ENCODE data around the gene TRAT1.

The TRAT1 gene

GRCh38 chr3:108826309-108827187, 4.0 kb downstream of the TRAT1 start:
- H3K36me3 ChIP-seq (ENCODE audit: insufficient read depth, low read length): no peaks in the 10 kb centered on the region
- no peaks in the 10 kb centered on the region for H3K27me3 ChIP-seq (ENCODE audit: control insufficient read depth, insufficient read depth, low read length)
- H3K9me3 ChIP-seq (replicated peaks; ENCODE audit: low read length): no peaks in the 10 kb centered on the region
- no peaks in the 10 kb centered on the region for H3K4me1 ChIP-seq (ENCODE audit: control insufficient read depth, insufficient read depth, low read length)
- no peak overlapping the region for H3K4me3 ChIP-seq (ENCODE audit: low read length)
- no peak overlapping the region for H3K4me2 ChIP-seq (ENCODE audit: low read length)
- H3K9ac ChIP-seq (ENCODE audit: low read depth, low read length): no peak overlapping the region

- no peaks in the 10 kb centered on the region for H3K9me3 ChIP-seq (replicated peaks; ENCODE audit: low read length)
- H3K4me1 ChIP-seq (ENCODE audit: control insufficient read depth, insufficient read depth, low read length): no peaks in the 10 kb centered on the region
- no peak overlapping the region for H3K4me3 ChIP-seq (ENCODE audit: low read length)
- no peak overlapping the region for H3K9ac ChIP-seq (ENCODE audit: low read depth, low read length)
- H3K36me3 ChIP-seq (ENCODE audit: insufficient read depth, low read length): no peaks in the 10 kb centered on the region
- H3K4me2 ChIP-seq (ENCODE audit: low read length): no peak overlapping the region
- H3K27me3 ChIP-seq (ENCODE audit: control insufficient read depth, insufficient read depth, low read length): no peaks in the 10 kb centered on the region
Measured at GRCh38 chr3:108830381-108830780, 7.8 kb downstream of the TRAT1 start.

- H3K9me3 ChIP-seq (replicated peaks; ENCODE audit: low read length): no peaks in the 10 kb centered on the region
- no peak overlapping the region for H3K4me2 ChIP-seq (ENCODE audit: low read length)
- no peaks in the 10 kb centered on the region for H3K27me3 ChIP-seq (ENCODE audit: control insufficient read depth, insufficient read depth, low read length)
- no peaks in the 10 kb centered on the region for H3K4me1 ChIP-seq (ENCODE audit: control insufficient read depth, insufficient read depth, low read length)
- H3K36me3 ChIP-seq (ENCODE audit: insufficient read depth, low read length): no peaks in the 10 kb centered on the region
- H3K9ac ChIP-seq (ENCODE audit: low read depth, low read length): no peak overlapping the region
- H3K4me3 ChIP-seq (ENCODE audit: low read length): no peak overlapping the region
Measured at GRCh38 chr3:108830991-108831614, 8.5 kb downstream of the TRAT1 start.

GRCh38 chr3:108833611-108834010, 11.0 kb downstream of the TRAT1 start:
- Histone ChIP-seq H3K4me3 (ENCODE audit: low read length) (no peak overlapping the region), H3K36me3 (ENCODE audit: insufficient read depth, low read length) (no peaks in the 10 kb centered on the region), H3K9ac (ENCODE audit: low read depth, low read length) (no peak overlapping the region), H3K4me2 (ENCODE audit: low read length) (no peak overlapping the region), H3K9me3 (replicated peaks; ENCODE audit: low read length) (no peaks in the 10 kb centered on the region), H3K27me3 (ENCODE audit: control insufficient read depth, insufficient read depth, low read length) (no peaks in the 10 kb centered on the region), H3K4me1 (ENCODE audit: control insufficient read depth, insufficient read depth, low read length) (no peaks in the 10 kb centered on the region)

- Histone ChIP-seq H3K4me3 (ENCODE audit: low read length) (no peak overlapping the region), H3K9ac (ENCODE audit: low read depth, low read length) (no peak overlapping the region), H3K4me1 (ENCODE audit: control insufficient read depth, insufficient read depth, low read length) (no peaks in the 10 kb centered on the region), H3K36me3 (ENCODE audit: insufficient read depth, low read length) (no peaks in the 10 kb centered on the region), H3K27me3 (ENCODE audit: control insufficient read depth, insufficient read depth, low read length) (no peaks in the 10 kb centered on the region), H3K4me2 (ENCODE audit: low read length) (no peak overlapping the region), H3K9me3 (replicated peaks; ENCODE audit: low read length) (no peaks in the 10 kb centered on the region)
Measured at GRCh38 chr3:108834551-108834950, 12.0 kb downstream of the TRAT1 start.

- Histone ChIP-seq H3K9ac (ENCODE audit: low read depth, low read length) (no peak overlapping the region), H3K36me3 (ENCODE audit: insufficient read depth, low read length) (no peaks in the 10 kb centered on the region), H3K4me2 (ENCODE audit: low read length) (no peak overlapping the region), H3K4me1 (ENCODE audit: control insufficient read depth, insufficient read depth, low read length) (no peaks in the 10 kb centered on the region), H3K9me3 (replicated peaks; ENCODE audit: low read length) (no peaks in the 10 kb centered on the region), H3K27me3 (ENCODE audit: control insufficient read depth, insufficient read depth, low read length) (no peaks in the 10 kb centered on the region), H3K4me3 (ENCODE audit: low read length) (no peak overlapping the region)
Measured at GRCh38 chr3:108835101-108835500, 12.5 kb downstream of the TRAT1 start.

- Histone ChIP-seq H3K9me3 (replicated peaks; ENCODE audit: low read length) (no peaks in the 10 kb centered on the region), H3K4me1 (ENCODE audit: control insufficient read depth, insufficient read depth, low read length) (no peaks in the 10 kb centered on the region), H3K36me3 (ENCODE audit: insufficient read depth, low read length) (no peaks in the 10 kb centered on the region), H3K27me3 (ENCODE audit: control insufficient read depth, insufficient read depth, low read length) (no peaks in the 10 kb centered on the region), H3K4me2 (ENCODE audit: low read length) (no peak overlapping the region), H3K9ac (ENCODE audit: low read depth, low read length) (no peak overlapping the region), H3K4me3 (ENCODE audit: low read length) (no peak overlapping the region)
Measured at GRCh38 chr3:108838436-108838835, 15.8 kb downstream of the TRAT1 start.

- Histone ChIP-seq H3K4me2 (ENCODE audit: low read length) (no peak overlapping the region), H3K4me1 (ENCODE audit: control insufficient read depth, insufficient read depth, low read length) (no peaks in the 10 kb centered on the region), H3K9me3 (replicated peaks; ENCODE audit: low read length) (no peaks in the 10 kb centered on the region), H3K4me3 (ENCODE audit: low read length) (no peak overlapping the region), H3K27me3 (ENCODE audit: control insufficient read depth, insufficient read depth, low read length) (no peaks in the 10 kb centered on the region), H3K9ac (ENCODE audit: low read depth, low read length) (no peak overlapping the region), H3K36me3 (ENCODE audit: insufficient read depth, low read length) (no peaks in the 10 kb centered on the region)
Measured at GRCh38 chr3:108845709-108846293, 23.2 kb downstream of the TRAT1 start.

GRCh38 chr3:108847187-108847586, 24.6 kb downstream of the TRAT1 start:
- no peak overlapping the region for H3K4me2 ChIP-seq (ENCODE audit: low read length)
- H3K9me3 ChIP-seq (replicated peaks; ENCODE audit: low read length): no peaks in the 10 kb centered on the region
- no peak overlapping the region for H3K4me3 ChIP-seq (ENCODE audit: low read length)
- no peaks in the 10 kb centered on the region for H3K36me3 ChIP-seq (ENCODE audit: insufficient read depth, low read length)
- H3K9ac ChIP-seq (ENCODE audit: low read depth, low read length): no peak overlapping the region
- no peaks in the 10 kb centered on the region for H3K4me1 ChIP-seq (ENCODE audit: control insufficient read depth, insufficient read depth, low read length)
- H3K27me3 ChIP-seq (ENCODE audit: control insufficient read depth, insufficient read depth, low read length): no peaks in the 10 kb centered on the region

GRCh38 chr3:108849075-108849474, 26.5 kb downstream of the TRAT1 start:
- Histone ChIP-seq H3K4me1 (ENCODE audit: control insufficient read depth, insufficient read depth, low read length) (no peaks in the 10 kb centered on the region), H3K36me3 (ENCODE audit: insufficient read depth, low read length) (no peaks in the 10 kb centered on the region), H3K27me3 (ENCODE audit: control insufficient read depth, insufficient read depth, low read length) (no peaks in the 10 kb centered on the region), H3K4me3 (ENCODE audit: low read length) (no peak overlapping the region), H3K4me2 (ENCODE audit: low read length) (no peak overlapping the region), H3K9me3 (replicated peaks; ENCODE audit: low read length) (no peaks in the 10 kb centered on the region), H3K9ac (ENCODE audit: low read depth, low read length) (no peak overlapping the region)

- Histone ChIP-seq H3K4me2 (ENCODE audit: low read length) (no peak overlapping the region), H3K9me3 (replicated peaks; ENCODE audit: low read length) (no peaks in the 10 kb centered on the region), H3K9ac (ENCODE audit: low read depth, low read length) (no peak overlapping the region), H3K27me3 (ENCODE audit: control insufficient read depth, insufficient read depth, low read length) (no peaks in the 10 kb centered on the region), H3K4me3 (ENCODE audit: low read length) (no peak overlapping the region), H3K4me1 (ENCODE audit: control insufficient read depth, insufficient read depth, low read length) (peaks cover 12% of the 10 kb centered on the region), H3K36me3 (ENCODE audit: insufficient read depth, low read length) (no peaks in the 10 kb centered on the region)
Measured at GRCh38 chr3:108861401-108861800, 38.8 kb downstream of the TRAT1 start.
